ENCODE data around the gene TCF12. TPM values are rescaled to one million over a fixed set of nuclear protein-coding genes. Genes with fewer than 3 reads are reported as not detected.
"Not testable (repeated sequence)": the region's sequence is repeated elsewhere in the genome, so short reads cannot be mapped to it uniquely, and the experiment has no call there.

Gene TCF12
- polyA plus RNA-seq, 3 donors = 15.8 to 52.5 (median 27.6) TPM

DNA sequence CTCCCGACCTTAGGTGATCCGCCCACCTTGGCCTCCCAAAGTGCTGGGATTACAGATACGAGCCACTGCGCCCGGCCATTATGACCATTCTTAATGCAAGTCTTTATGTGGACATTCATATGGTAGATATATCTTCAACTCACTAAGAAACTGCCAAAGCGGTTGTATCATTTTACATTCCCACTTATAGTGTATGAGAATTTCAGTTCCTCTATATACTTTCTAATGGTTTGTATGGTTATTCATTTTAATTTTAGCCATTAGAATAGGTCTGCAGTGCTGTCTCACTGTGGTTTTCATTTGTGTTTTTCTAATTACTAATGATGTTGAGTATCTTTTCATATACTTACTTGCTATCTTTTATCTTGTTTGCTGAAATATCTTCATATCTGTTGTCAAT is 32.5 kb downstream of the TCF12 start:
- intact Hi-C loops (cut with micrococcal nuclease) = no loop called here
- no peaks in the 10 kb centered on the region for H3K4me1 ChIP-seq (ENCODE audit: control insufficient read depth in 1 of 2, insufficient read depth in 2 of 2, low read length in 2 of 2)
- Mint-ChIP-seq H3K9me3 (peaks cover 0 to 18% (median 8%) of the 10 kb centered on the region in 7 donors), H3K27me3 (ENCODE audit: low read depth in 3 of 3) (no peaks in the 10 kb centered on the region), H3K36me3 (peaks cover 12 to 19% of the 10 kb centered on the region in 2 donors), H3K27ac (no peak overlapping the region), H3K4me3 (no peak overlapping the region), H3K4me1 (peaks cover 13% of the 10 kb centered on the region)
- no peak overlapping the region for H3K27ac ChIP-seq (ENCODE audit: low read depth in 1 of 2, low read length in 2 of 2)
- H4K20me1 ChIP-seq (ENCODE audit: insufficient read depth, low read length) = peaks cover 67% of the 10 kb centered on the region
- no CpG with 5 or more reads among the region's 6 CpGs for WGBS (ENCODE audit: insufficient coverage)
- H3K79me2 ChIP-seq (ENCODE audit: insufficient read depth, low read length) = peaks cover 85% of the 10 kb centered on the region
- no peak overlapping the region for H3K9ac ChIP-seq (ENCODE audit: insufficient read depth, low read length, poor library complexity, severe bottlenecking)
- no peak overlapping the region for H2AFZ ChIP-seq (ENCODE audit: insufficient read depth, low read depth, low read length, poor library complexity, severe bottlenecking)
- no peak overlapping the region for H3K4me3 ChIP-seq (replicated peaks in 1 of 3; ENCODE audit: low read depth in 2 of 3, low read length in 3 of 3)
- DNase-seq = no peak
- no peak for TF ChIP-seq CTCF (IDR thresholded peaks at IDR 0.05)
- H3K27me3 ChIP-seq (ENCODE audit: control insufficient read depth in 2 of 2, insufficient read depth in 2 of 2, low read length in 2 of 2) = no peaks in the 10 kb centered on the region
- H3K4me2 ChIP-seq (replicated peaks; ENCODE audit: extremely low read depth, low read length, poor library complexity, severe bottlenecking) = no peak overlapping the region
- H3K9me3 ChIP-seq (replicated peaks in 1 of 2; ENCODE audit: control insufficient read depth in 1 of 2, insufficient read depth in 1 of 2, low read length in 2 of 2) = no peaks in the 10 kb centered on the region
- H3K36me3 ChIP-seq (replicated peaks in 1 of 2; ENCODE audit: control insufficient read depth in 1 of 2, insufficient read depth in 2 of 2, low read length in 2 of 2) = no peaks in the 10 kb centered on the region

DNA sequence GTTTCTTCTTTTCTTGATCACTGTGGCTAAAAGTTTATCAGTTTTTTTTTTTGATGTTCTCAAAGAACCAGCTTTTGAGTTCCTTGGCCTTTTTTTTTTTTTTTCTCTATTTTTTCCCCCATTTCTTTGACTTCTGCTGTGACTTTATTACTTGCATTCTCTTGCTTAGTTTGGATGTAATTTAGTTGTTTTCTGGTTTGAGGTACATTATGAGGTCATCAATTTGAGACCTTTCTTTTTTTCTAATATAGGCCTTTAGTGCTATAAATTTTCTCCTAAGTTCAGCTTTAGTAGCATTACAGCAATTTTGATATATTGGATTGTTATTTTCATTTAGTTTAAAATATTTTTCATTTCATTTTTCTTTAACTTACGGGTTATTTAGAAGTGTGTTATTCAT is 35.3 kb downstream of the TCF12 start:
- Histone ChIP-seq H3K36me3 (replicated peaks in 1 of 2; ENCODE audit: control insufficient read depth in 1 of 2, insufficient read depth in 2 of 2, low read length in 2 of 2) (no peaks in the 10 kb centered on the region), H3K27ac (ENCODE audit: low read depth in 1 of 2, low read length in 2 of 2) (no peak overlapping the region), H3K4me3 (replicated peaks in 1 of 3; ENCODE audit: low read depth in 2 of 3, low read length in 3 of 3) (no peak overlapping the region), H2AFZ (ENCODE audit: insufficient read depth, low read depth, low read length, poor library complexity, severe bottlenecking) (no peak overlapping the region), H3K4me2 (replicated peaks; ENCODE audit: extremely low read depth, low read length, poor library complexity, severe bottlenecking) (no peak overlapping the region), H3K9ac (ENCODE audit: insufficient read depth, low read length, poor library complexity, severe bottlenecking) (no peak overlapping the region), H3K27me3 (ENCODE audit: control insufficient read depth in 2 of 2, insufficient read depth in 2 of 2, low read length in 2 of 2) (no peaks in the 10 kb centered on the region), H3K4me1 (ENCODE audit: control insufficient read depth in 1 of 2, insufficient read depth in 2 of 2, low read length in 2 of 2) (no peaks in the 10 kb centered on the region), H3K79me2 (ENCODE audit: insufficient read depth, low read length) (peaks cover 87% of the 10 kb centered on the region), H4K20me1 (ENCODE audit: insufficient read depth, low read length) (peaks cover 69% of the 10 kb centered on the region), H3K9me3 (replicated peaks in 1 of 2; ENCODE audit: control insufficient read depth in 1 of 2, insufficient read depth in 1 of 2, low read length in 2 of 2) (no peaks in the 10 kb centered on the region)
- peaks cover 14% of the 10 kb centered on the region for H3K4me1 Mint-ChIP-seq
- H3K9me3 Mint-ChIP-seq = peaks cover 0 to 18% (median 8%) of the 10 kb centered on the region in 7 donors
- TF ChIP-seq CTCF (IDR thresholded peaks at IDR 0.05) = no peak
- peaks cover 12 to 13% of the 10 kb centered on the region in 2 donors for H3K36me3 Mint-ChIP-seq
- H3K27ac Mint-ChIP-seq = no peak overlapping the region
- no CpG with 5 or more reads among the region's 1 CpG for WGBS (ENCODE audit: insufficient coverage)
- no peak overlapping the region for H3K4me3 Mint-ChIP-seq
- H3K27me3 Mint-ChIP-seq (ENCODE audit: low read depth in 3 of 3) = no peaks in the 10 kb centered on the region
- intact Hi-C loops (cut with micrococcal nuclease) = no loop called here
- no peak for DNase-seq

GRCh38 chr15:56955011-56955410 is 36.6 kb downstream of the TCF12 start:
- H3K27me3 ChIP-seq (ENCODE audit: control insufficient read depth in 2 of 2, insufficient read depth in 2 of 2, low read length in 2 of 2); H3K27ac Mint-ChIP-seq; H3K4me2 ChIP-seq (replicated peaks; ENCODE audit: extremely low read depth, low read length, poor library complexity, severe bottlenecking); intact Hi-C loops (cut with micrococcal nuclease); H3K27me3 Mint-ChIP-seq (ENCODE audit: low read depth in 3 of 3); H2AFZ ChIP-seq (ENCODE audit: insufficient read depth, low read depth, low read length, poor library complexity, severe bottlenecking); H3K9ac ChIP-seq (ENCODE audit: insufficient read depth, low read length, poor library complexity, severe bottlenecking); H3K36me3 ChIP-seq (replicated peaks in 1 of 2; ENCODE audit: control insufficient read depth in 1 of 2, insufficient read depth in 2 of 2, low read length in 2 of 2); H3K4me3 ChIP-seq (replicated peaks in 1 of 3; ENCODE audit: low read depth in 2 of 3, low read length in 3 of 3); H3K4me3 Mint-ChIP-seq; H3K27ac ChIP-seq (ENCODE audit: low read depth in 1 of 2, low read length in 2 of 2); H3K4me1 ChIP-seq (ENCODE audit: control insufficient read depth in 1 of 2, insufficient read depth in 2 of 2, low read length in 2 of 2); H3K9me3 ChIP-seq (replicated peaks in 1 of 2; ENCODE audit: control insufficient read depth in 1 of 2, insufficient read depth in 1 of 2, low read length in 2 of 2); DNase-seq: not testable (repeated sequence)
- WGBS (ENCODE audit: insufficient coverage) = no CpG with 5 or more reads among the region's 5 CpGs
- H3K4me1 Mint-ChIP-seq = peaks cover 12% of the 10 kb centered on the region
- peaks cover 12% of the 10 kb centered on the region in 2 donors for H3K36me3 Mint-ChIP-seq
- peaks cover 87% of the 10 kb centered on the region for H3K79me2 ChIP-seq (ENCODE audit: insufficient read depth, low read length)
- peaks cover 68% of the 10 kb centered on the region for H4K20me1 ChIP-seq (ENCODE audit: insufficient read depth, low read length)
- H3K9me3 Mint-ChIP-seq = peaks cover 0 to 18% (median 8%) of the 10 kb centered on the region in 7 donors

All from CD14-positive monocyte (primary cell).